Hepatocyte (in vitro differentiated cells): ENCODE results near the gene RASSF3. TPM values are rescaled to one million over a fixed set of nuclear protein-coding genes. Genes with fewer than 3 reads are reported as not detected.

ENCODE experiments used
- DNase-seq: peaks from one replicate; pipeline ENCODE4 v3.0.0-alpha.2; 2016; ENCODE audit warnings: low spot score
- H2AFZ ChIP-seq: fragments of 200-600 bp; sonication (generic); 2 replicates; pipeline ENCODE4 v1.6.0; 2016; ENCODE audit warnings: antibody characterized with exemption, mild to moderate bottlenecking
- H3K27ac ChIP-seq: fragments of 200-600 bp; sonication (generic); 2 replicates; pipeline ENCODE4 v1.5.1; 2016; ENCODE audit warnings: mild to moderate bottlenecking
- H3K27me3 ChIP-seq: fragments of 200-600 bp; sonication (generic); 2 replicates; pipeline ENCODE4 v1.6.1; 2016
- H3K36me3 ChIP-seq: fragments of 200-600 bp; sonication (generic); replicated peaks from 2 replicates; pipeline ENCODE4 v1.5.1; 2016; ENCODE audit warnings: low read depth; ENCODE audit not compliant: insufficient read depth
- H3K4me1 ChIP-seq: fragments of 200-600 bp; sonication (generic); 2 replicates; pipeline ENCODE4 v1.5.1; 2016; ENCODE audit warnings: mild to moderate bottlenecking, moderate library complexity; ENCODE audit not compliant: insufficient read depth
- H3K4me2 ChIP-seq: fragments of 200-600 bp; sonication (generic); 2 replicates; pipeline ENCODE4 v1.6.0; 2016
- H3K4me3 ChIP-seq: fragments of 200-600 bp; sonication (generic); 2 replicates; pipeline ENCODE4 v1.5.1; 2016; ENCODE audit warnings: mild to moderate bottlenecking
- H3K79me2 ChIP-seq: fragments of 200-600 bp; sonication (generic); 2 replicates; pipeline ENCODE4 v1.6.0; 2017; ENCODE audit warnings: mild to moderate bottlenecking
- H3K9me2 ChIP-seq: fragments of 200-600 bp; sonication (generic); replicated peaks from 2 replicates; pipeline ENCODE4 v1.6.0; 2017; ENCODE audit warnings: mild to moderate bottlenecking; ENCODE audit not compliant: insufficient read depth
- H3K9me3 ChIP-seq: fragments of 200-600 bp; sonication (generic); 2 replicates; pipeline ENCODE4 v1.5.1; 2016; ENCODE audit warnings: low read depth, mild to moderate bottlenecking
- H4K20me1 ChIP-seq: fragments of 200-600 bp; sonication (generic); 2 replicates; pipeline ENCODE4 v1.6.0; 2016; ENCODE audit warnings: mild to moderate bottlenecking; ENCODE audit not compliant: insufficient read depth, poor library complexity, severe bottlenecking
- EZH2 ChIP-seq: fragments of 200-600 bp; sonication (generic); IDR thresholded peaks from 2 replicates; pipeline ENCODE4 v1.6.1; 2016; ENCODE audit warnings: antibody characterized with exemption, mild to moderate bottlenecking, borderline replicate concordance
- EZH2phosphoT487 ChIP-seq: fragments of 200-600 bp; sonication (generic); IDR thresholded peaks from one replicate; pipeline ENCODE4 v1.6.1; 2018; ENCODE audit warnings: antibody characterized with exemption, mild to moderate bottlenecking, low read depth, moderate library complexity; ENCODE audit not compliant: unreplicated experiment, severe bottlenecking
- WGBS: methylation state at CpG from one replicate; pipeline ENCODE4 v1.1.6; 2016; ENCODE audit warnings: low lambda C conversion rate; ENCODE audit errors: missing lambda C conversion rate; 5-methylcytosine and 5-hydroxymethylcytosine counted together
- polyA plus RNA-seq: library from polyadenylated mRNA; unstranded; fragments of >200 nt; fragmentation: Nextera tagmentation; extraction: Ambion mirVana; gene quantifications from 2 replicates; pipeline ENCODE4 v1.2.1, GENCODE V29; 2016
- total RNA-seq: library from RNA; depleted of rRNA; stranded (reverse); fragments of >200 nt; gene quantifications from 2 replicates; pipeline ENCODE4 v1.2.3, GENCODE V29; 2014
- TF ChIP-seq, protein P1 (sequence below): fragments of 200-600 bp; sonication (generic); IDR thresholded peaks from 2 replicates; pipeline ENCODE4 v1.5.1; 2016; ENCODE audit warnings: antibody characterized with exemption, mild to moderate bottlenecking; ENCODE audit not compliant: poor library complexity

Gene RASSF3
- total and polyA plus RNA-seq, 2 experiments from 2014 or later: 7.8 to 22.3 TPM

DNA sequence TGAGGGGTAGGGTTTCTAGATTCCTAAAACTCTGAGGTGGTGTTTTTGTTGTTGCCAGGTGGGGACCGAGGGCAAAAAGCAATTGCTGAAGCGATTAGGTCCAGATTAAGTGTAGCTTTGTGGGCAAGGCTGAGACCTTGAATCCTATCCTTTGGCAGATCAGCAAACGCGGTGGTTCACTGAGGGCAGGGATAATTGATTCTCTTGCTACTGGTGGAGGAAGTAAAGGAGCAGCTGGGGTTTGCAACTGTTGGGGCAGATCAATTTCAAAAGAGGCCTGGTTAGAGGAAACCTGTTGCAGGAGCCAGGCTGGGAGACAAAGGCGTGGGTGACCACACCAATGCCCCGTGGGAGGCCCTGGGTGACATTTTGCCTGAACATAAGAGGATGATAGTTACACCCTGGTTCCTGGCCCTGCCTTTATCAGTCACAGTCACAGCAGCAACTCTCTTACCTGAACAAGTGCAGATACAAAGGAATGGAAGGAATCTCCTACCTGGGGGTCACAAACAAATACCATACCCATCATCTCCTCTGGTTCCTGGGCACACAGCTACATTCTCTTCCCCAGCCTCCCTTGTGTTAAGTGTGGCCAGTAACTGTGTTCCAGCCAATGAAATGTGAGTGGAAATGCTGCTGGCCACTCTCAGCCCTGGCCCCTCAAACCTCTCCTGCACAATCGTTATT, 43.3 kb upstream of the RASSF3 start:
- H3K4me2 ChIP-seq: no peak overlapping the region
- 64% methylated on average over 7 of the region's 7 CpGs for WGBS

DNA sequence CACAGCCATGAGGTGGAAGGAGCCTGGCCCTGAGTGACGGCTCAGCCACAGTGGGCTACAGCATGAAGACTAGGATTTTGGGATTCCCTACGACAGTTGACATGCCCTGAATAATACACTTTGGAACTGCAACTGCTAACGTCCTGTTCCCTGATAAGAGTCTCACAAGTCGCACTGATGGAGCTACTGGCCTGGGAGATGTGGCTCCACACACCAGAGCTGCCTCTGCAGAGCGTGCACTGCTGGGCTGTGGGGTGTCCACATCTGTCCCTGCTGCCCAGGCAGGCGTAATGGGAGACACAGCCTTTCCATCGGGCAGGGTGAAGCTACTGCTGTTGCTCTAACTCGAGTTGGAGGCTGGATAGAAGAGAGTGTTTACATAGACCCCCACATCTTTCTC, 42.7 kb upstream of the RASSF3 start:
- H3K27ac ChIP-seq: no peak overlapping the region
- no peak overlapping the region for H3K4me3 ChIP-seq
- 75% methylated on average over 8 of the region's 8 CpGs for WGBS
- no peaks in the 10 kb centered on the region for H3K36me3 ChIP-seq
- no peak for DNase-seq
- H3K27me3 ChIP-seq: no peaks in the 10 kb centered on the region
- no peaks in the 10 kb centered on the region for H3K79me2 ChIP-seq
- TF ChIP-seq EZH2 (no peak), EZH2phosphoT487 (no peak)
- TF ChIP-seq, protein P1, sequence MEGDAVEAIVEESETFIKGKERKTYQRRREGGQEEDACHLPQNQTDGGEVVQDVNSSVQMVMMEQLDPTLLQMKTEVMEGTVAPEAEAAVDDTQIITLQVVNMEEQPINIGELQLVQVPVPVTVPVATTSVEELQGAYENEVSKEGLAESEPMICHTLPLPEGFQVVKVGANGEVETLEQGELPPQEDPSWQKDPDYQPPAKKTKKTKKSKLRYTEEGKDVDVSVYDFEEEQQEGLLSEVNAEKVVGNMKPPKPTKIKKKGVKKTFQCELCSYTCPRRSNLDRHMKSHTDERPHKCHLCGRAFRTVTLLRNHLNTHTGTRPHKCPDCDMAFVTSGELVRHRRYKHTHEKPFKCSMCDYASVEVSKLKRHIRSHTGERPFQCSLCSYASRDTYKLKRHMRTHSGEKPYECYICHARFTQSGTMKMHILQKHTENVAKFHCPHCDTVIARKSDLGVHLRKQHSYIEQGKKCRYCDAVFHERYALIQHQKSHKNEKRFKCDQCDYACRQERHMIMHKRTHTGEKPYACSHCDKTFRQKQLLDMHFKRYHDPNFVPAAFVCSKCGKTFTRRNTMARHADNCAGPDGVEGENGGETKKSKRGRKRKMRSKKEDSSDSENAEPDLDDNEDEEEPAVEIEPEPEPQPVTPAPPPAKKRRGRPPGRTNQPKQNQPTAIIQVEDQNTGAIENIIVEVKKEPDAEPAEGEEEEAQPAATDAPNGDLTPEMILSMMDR: no peak
- no peaks in the 10 kb centered on the region for H3K9me2 ChIP-seq
- H3K4me1 ChIP-seq: no peaks in the 10 kb centered on the region
- H2AFZ ChIP-seq: no peak overlapping the region
- H3K9me3 ChIP-seq: no peaks in the 10 kb centered on the region
- H3K4me2 ChIP-seq: no peak overlapping the region
- H4K20me1 ChIP-seq: no peaks in the 10 kb centered on the region

More for the DNA sequence above, 43.3 kb upstream of the RASSF3 start:
- H3K27ac ChIP-seq: no peak overlapping the region
- no peak overlapping the region for H2AFZ ChIP-seq
- H3K79me2 ChIP-seq: no peaks in the 10 kb centered on the region
- no peak for TF ChIP-seq EZH2phosphoT487
- TF ChIP-seq, protein P1: no peak
- H3K36me3 ChIP-seq: no peaks in the 10 kb centered on the region
- H4K20me1 ChIP-seq: no peaks in the 10 kb centered on the region
- no peaks in the 10 kb centered on the region for H3K27me3 ChIP-seq
- H3K9me2 ChIP-seq: no peaks in the 10 kb centered on the region
- no peaks in the 10 kb centered on the region for H3K9me3 ChIP-seq
- H3K4me3 ChIP-seq: no peak overlapping the region
- no peak for DNase-seq
- H3K4me1 ChIP-seq: no peaks in the 10 kb centered on the region

DNA sequence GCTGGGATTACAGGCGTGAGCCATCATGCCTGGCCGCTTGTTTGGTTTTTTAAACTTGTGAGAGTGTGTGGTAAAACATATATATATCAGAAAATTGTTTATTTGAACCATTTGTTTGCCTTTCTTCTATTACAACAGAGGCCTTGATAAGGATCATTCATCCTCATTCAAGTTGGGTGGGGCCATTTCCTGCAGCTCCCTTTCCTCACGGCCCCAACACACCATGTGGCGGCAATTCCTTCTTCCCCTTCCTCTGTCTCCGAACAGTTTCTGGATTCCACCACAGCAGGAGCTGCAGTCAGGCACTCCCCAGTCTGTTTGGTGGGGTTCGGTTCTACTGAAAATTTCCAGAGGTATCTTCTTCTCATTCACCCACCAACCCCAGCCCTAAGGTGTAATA, 42.0 kb upstream of the RASSF3 start:
- Histone ChIP-seq H3K9me2 (no peaks in the 10 kb centered on the region), H2AFZ (no peak overlapping the region), H4K20me1 (no peaks in the 10 kb centered on the region), H3K27me3 (no peaks in the 10 kb centered on the region), H3K27ac (no peak overlapping the region), H3K4me2 (no peak overlapping the region), H3K4me1 (no peaks in the 10 kb centered on the region), H3K9me3 (no peaks in the 10 kb centered on the region), H3K4me3 (no peak overlapping the region), H3K79me2 (no peaks in the 10 kb centered on the region), H3K36me3 (no peaks in the 10 kb centered on the region)
- TF ChIP-seq EZH2phosphoT487: no peak
- TF ChIP-seq, protein P1: no peak
- 82% methylated on average over 6 of the region's 6 CpGs for WGBS
- DNase-seq: no peak
